SU-DHL-6 (cell line): ENCODE data around the gene SLC7A8.

Experiments
- EZH2phosphoT487 ChIP-seq: fragments of 200-600 bp; sonication (generic), shearing (Covaris generic); conservative IDR thresholded peaks from 2 replicates; pipeline ENCODE4 v1.6.1; 2018; ENCODE audit warnings: mild to moderate bottlenecking, antibody characterized with exemption, low read length, moderate library complexity, mixed read lengths
- TF ChIP-seq, protein P1 (sequence below): fragments of 200-600 bp; sonication (generic); IDR thresholded peaks from one replicate; pipeline ENCODE4 v1.5.1; 2017; ENCODE audit warnings: antibody characterized with exemption, mild to moderate bottlenecking, low read length, moderate library complexity; ENCODE audit not compliant: insufficient read depth, poor library complexity, severe bottlenecking

DNA sequence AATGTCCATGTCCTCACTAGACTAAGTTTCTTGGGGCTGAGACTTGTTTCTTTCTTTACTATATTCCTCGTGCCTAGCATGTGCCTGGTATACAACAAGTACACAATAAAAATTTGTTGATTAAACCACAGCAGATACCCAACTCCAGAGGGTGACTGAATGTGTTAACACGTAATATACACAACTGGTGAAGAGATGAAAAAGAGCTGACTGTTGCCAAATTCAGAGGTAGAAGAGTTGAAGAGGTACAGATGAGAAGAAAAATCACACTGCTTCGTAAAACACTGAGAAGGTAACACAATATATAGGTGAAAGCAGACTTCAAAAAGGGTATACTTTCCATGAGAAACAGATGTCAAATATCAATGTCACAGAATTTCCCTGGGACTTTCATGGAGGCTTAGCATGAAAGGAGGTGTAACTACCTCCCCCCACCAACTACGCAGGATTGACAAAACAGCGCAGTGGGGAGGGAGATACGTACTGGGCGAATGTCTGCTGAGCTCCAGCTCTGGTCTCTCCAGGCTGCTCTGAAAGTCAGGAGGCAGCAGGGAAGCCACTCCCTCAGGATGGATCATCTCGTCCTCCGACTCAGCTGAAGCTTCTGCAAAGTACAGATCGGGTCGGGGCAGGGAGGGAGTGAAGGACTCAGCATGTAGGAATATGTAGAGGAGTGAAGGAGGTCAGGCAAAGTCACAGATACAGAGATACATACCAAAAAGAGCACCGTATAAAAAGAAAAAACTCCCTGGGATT, 93.8 kb downstream of the SLC7A8 start:
- TF ChIP-seq, protein P1, sequence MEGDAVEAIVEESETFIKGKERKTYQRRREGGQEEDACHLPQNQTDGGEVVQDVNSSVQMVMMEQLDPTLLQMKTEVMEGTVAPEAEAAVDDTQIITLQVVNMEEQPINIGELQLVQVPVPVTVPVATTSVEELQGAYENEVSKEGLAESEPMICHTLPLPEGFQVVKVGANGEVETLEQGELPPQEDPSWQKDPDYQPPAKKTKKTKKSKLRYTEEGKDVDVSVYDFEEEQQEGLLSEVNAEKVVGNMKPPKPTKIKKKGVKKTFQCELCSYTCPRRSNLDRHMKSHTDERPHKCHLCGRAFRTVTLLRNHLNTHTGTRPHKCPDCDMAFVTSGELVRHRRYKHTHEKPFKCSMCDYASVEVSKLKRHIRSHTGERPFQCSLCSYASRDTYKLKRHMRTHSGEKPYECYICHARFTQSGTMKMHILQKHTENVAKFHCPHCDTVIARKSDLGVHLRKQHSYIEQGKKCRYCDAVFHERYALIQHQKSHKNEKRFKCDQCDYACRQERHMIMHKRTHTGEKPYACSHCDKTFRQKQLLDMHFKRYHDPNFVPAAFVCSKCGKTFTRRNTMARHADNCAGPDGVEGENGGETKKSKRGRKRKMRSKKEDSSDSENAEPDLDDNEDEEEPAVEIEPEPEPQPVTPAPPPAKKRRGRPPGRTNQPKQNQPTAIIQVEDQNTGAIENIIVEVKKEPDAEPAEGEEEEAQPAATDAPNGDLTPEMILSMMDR: no peak
- no peak for TF ChIP-seq EZH2phosphoT487
